GM19240 (cell line): ENCODE results near the gene SLC16A4.
A peak's percentile ranks its signal among the peaks of the same experiment; 100 is the strongest.

Experiments
- DNase-seq: peaks from one replicate; pipeline ENCODE4 v3.0.0; 2011; ENCODE audit warnings: low spot score; ENCODE audit not compliant: insufficient read length

The SLC16A4 gene

DNA sequence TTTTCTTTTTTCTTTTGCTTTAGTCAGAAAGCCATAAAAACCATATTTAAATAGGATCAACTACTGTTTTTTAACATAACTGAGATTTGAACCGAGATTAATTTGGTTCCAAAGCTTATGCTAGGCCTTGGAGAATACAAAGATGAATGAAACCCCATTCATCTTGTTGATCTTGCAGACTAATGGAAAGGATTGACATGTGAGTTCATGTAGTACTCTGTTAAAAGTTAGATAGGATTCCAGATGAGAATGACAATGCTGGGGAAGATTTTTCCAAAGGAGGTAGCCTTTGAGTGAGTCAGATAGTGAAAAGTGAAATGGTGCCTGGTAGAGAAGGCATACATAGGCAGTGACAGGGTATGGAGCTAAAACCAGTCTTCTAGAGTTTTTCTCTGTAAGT, 29.0 kb downstream of the SLC16A4 start:
- DNase-seq: no peak

DNA sequence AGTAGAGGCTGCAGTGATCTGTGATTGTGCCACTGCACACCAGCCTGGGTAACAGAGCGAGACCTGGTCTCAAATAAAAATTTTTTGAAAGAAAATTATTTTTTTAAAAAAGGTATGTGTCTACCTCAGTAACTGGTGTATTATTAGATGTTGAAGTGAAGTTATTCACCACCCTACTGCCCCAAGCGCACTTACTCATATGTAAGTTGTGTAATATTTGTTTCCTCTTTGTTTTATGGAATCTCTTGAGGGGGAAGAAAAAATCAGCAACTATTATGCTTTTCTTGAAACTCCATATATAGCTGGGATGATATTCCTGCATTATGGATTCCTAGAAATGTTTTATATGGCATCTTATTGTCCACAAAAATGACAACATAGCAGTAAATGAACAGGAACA, 30.4 kb downstream of the SLC16A4 start:
- no peak for DNase-seq

DNA sequence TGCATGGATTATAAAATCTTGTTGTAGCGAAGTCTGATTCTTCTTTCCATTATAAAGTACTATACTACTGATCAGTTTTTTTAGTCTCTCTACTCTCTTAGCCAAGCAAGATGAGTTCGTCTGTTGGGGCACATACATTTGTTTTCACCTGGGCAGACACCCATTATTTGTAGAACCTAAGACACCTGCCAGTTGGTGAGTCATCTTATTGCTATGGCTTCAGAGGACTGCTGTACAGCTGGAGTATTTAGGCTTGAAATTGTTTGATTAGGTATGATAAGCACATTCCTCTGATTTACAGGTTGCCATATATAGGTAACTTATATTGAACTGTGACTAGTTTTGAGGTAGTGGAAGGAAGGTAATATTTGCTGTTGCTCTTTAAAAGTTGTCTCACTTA, 34.4 kb downstream of the SLC16A4 start:
- DNase-seq: no peak

DNA sequence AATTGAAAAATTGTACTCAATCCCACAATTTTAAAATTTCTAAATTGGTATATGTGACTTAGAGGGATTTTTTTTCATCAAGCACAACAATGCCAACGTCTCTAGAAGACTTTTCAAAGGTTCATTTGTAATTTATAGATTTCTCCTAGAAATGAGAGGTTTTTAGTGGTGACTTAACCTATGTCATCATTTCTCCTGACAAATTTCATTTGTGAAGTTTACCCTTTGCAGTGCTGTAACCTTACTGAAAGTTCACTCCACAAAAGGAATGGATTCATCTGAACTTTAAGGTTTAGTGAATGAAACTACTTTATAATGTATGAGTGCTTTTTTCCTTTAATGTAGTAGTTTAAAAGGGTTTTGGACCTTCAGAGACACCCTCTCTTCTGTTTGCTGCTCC, 35.5 kb downstream of the SLC16A4 start:
- no peak for DNase-seq

DNA sequence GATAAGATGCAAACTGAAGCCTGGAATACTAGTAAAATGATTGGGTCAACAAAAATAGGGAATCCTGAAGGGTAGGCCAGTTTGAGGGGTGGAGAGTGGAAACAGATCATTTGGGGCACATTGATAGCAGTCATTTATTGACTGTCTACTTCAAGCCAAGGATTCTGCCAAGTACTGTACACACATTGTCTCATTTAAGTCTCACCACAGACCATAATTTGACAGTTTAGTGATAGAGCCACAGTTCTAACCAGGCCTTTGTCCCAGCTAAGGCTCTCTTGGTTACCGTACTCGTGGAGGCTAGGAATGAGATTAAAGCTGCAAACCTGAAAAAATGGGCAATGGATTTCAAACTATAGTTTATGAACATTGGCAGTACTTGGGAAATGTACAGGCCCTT, 40.5 kb downstream of the SLC16A4 start:
- DNase-seq: no peak

DNA sequence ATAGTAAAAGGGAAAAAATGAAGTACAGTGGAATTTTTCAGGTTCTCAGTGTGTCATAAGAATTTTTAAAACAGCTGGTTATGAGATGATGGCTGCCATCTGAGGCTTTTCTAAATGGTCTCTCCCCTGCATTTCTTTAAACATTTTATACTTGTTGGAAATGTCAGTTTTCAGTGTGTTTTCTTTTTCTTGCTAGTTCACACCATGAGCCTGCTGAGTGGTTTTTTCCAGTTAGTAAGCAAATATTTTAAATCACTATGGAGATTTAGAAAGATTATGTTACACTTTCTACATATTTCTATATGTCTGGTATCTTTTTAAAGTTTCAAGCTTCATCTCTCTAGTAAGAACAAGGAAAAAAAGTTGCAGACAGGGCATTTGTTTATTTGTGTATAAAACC, 42.1 kb downstream of the SLC16A4 start:
- no peak for DNase-seq

DNA sequence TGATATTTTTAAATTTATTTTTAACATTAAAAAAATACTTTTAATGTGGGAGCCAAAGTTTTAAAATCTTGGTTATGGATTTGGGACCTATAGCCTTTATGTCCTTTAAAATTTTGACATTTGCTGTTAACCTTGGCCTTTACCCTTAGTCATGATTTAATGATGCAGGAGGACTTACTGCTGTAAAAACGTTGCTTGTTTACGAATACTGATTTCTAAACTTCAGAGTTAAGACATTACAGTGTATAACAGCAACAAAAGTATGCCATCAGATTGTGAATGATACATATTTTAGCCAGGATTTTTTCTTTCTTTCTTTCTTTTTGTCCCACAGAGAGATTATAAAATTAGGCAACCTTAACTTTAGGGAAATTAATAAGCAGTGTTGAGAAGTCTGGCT, 42.8 kb downstream of the SLC16A4 start:
- no peak for DNase-seq

DNA sequence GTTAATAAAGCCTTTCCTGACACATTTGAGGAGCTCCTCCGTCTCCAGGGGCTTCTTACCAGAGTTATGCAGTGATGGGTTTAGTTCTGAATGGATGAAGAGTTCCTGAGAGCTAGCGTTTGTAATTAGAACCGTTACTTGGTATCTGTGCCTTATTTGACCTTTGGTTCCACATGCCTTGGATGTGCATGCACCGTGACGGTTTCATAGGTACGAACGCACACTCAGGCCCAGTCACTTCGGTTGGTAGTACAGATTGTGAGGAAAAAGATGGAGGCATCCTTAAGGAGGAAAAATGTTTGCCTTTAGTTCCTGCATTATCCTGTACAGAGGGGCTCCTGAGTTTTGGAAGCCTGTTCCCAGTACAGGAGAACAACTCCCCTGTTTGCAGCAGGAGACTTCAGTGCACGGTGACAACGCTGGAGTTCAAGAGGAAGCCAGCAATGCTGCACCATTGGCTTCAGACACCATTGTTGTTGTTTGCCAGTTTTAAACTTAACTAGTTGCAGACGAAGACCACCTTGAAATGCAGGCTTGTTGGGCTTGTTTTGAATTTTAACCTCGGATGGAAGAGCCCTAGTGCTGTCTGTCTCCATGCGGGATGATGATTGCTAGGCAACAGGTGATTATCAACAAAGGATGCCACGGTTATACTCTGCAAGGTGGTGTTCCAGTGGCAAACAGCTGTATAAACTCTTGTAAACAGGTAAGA, 43.5 kb downstream of the SLC16A4 start:
- no peak for DNase-seq

DNA sequence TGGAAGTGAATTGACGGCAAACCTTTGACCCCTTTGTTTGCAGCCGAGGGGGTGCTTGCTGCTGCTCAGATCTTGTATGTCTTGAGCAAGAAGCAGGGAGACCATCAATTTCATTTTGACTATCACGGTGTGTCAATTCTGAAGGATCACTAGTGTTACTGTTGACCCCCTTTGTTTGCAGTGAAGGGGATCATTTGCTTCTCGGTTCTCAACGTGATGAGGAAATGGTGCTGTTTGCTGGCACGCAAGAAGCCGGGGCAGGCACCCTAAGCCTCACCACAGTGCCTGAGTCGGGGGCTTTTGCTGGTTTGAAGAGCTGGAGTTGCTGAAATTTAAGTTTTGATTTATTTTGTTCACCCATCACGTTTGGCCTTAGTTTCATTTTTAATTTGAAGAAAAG, 44.1 kb downstream of the SLC16A4 start:
- no peak for DNase-seq

DNA sequence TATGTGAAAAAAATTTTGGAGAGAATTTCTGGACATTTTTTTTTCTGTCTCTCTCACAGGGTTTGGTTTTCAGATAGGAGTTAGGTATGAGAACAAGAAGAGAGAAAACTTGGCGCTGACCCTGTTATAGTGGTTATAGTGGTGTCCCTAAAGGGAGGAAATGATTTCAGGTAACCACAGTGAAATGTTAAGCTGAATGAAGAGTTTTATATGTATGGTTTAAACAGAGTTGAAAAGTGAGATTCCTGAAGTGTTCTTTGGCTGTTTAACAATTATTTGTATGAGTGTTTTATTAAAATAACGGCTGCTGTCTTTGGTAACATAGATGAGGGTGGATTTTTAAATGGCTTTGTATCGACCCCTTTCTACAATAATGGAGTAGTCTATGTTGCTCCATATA, 45.3 kb downstream of the SLC16A4 start:
- no peak for DNase-seq

DNA sequence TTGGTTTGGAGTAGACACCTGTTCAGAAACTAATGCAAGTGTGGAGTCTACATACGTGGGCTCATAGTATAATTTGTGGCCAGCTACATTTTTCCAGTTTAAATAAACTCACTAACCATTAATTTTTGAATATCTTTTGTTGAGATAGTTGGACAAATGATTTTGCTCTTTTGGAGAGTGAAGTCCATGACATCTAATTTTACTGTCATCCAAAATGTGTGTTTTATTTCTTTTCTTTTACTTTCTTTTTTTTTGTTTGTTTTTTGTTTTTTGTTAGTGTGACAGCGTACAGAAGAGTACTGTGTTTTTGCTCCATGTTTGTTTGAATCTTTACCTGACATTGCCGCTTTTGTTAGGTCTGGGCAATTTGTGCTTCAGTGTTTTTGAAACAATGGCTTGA, 46.7 kb downstream of the SLC16A4 start:
- DNase-seq: no peak

DNA sequence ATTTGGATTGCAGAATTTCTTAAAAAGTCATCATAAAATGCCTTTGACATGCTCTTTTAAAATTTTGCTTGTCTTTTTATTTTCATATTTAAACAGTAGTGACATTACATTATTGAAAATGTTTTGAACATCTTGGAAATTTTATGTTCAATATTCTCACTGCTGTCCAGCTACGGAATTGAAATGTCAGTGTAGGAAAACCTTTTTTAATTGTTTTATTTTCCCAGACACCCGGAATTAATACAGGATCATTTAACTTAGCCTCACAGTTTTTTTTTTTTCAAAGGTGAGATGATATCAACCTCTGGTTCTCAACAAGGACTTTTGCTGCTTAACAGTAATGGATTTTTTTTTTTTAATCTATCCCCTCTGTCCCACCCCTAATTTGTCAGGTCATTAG, 47.6 kb downstream of the SLC16A4 start:
- no peak for DNase-seq

DNA sequence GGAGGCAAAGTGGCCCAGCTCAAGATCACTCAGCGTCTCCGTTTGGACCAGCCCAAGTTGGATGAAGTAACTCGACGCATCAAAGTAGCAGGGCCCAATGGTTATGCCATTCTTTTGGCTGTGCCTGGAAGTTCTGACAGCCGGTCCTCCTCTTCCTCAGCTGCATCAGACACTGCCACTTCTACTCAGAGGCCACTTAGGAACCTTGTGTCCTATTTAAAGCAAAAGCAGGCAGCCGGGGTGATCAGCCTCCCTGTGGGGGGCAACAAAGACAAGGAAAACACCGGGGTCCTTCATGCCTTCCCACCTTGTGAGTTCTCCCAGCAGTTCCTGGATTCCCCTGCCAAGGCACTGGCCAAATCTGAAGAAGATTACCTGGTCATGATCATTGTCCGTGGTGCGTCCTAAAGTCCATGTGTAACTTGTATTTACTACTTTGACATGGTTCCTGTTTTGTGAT, 48.9 kb downstream of the SLC16A4 start:
- no peak for DNase-seq

DNA sequence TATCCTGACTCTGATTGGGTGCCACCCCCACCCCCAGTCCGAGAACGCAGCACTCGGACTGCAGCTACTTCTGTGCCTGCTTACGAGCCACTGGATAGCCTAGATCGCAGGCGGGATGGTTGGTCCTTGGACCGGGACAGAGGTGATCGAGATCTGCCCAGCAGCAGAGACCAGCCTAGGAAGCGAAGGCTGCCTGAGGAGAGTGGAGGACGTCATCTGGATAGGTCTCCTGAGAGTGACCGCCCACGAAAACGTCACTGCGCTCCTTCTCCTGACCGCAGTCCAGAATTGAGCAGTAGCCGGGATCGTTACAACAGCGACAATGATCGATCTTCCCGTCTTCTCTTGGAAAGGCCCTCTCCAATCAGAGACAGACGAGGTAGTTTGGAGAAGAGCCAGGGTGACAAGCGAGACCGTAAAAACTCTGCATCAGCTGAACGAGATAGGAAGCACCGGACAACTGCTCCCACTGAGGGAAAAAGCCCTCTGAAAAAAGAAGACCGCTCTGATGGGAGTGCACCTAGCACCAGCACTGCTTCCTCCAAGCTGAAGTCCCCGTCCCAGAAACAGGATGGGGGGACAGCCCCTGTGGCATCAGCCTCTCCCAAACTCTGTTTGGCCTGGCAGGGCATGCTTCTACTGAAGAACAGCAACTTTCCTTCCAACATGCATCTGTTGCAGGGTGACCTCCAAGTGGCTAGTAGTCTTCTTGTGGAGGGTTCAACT, 49.5 kb downstream of the SLC16A4 start:
- DNase-seq: no peak

DNA sequence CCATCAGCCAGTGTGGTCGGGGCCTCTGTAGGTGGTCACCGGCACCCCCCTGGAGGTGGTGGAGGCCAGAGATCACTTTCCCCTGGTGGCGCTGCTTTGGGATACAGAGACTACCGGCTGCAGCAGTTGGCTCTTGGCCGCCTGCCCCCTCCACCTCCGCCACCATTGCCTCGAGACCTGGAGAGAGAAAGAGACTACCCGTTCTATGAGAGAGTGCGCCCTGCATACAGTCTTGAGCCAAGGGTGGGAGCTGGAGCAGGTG, 50.7 kb downstream of the SLC16A4 start:
- no peak for DNase-seq

DNA sequence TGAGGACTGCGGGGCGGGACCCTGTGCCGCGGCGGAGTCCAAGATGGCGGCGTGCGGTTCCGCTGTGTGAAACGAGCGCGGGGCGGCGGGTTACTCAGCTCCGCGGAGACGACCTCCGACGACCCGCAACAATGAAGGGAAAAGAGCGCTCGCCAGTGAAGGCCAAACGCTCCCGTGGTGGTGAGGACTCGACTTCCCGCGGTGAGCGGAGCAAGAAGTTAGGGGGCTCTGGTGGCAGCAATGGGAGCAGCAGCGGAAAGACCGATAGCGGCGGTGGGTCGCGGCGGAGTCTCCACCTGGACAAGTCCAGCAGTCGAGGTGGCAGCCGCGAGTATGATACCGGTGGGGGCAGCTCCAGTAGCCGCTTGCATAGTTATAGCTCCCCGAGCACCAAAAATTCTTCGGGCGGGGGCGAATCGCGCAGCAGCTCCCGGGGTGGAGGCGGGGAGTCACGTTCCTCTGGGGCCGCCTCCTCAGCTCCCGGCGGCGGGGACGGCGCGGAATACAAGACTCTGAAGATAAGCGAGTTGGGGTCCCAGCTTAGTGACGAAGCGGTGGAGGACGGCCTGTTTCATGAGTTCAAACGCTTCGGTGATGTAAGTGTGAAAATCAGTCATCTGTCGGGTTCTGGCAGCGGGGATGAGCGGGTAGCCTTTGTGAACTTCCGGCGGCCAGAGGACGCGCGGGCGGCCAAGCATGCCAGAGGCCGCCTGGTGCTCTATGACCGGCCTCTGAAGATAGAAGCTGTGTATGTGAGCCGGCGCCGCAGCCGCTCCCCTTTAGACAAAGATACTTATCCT, 51.2 kb downstream of the SLC16A4 start:
- no peak for DNase-seq

DNA sequence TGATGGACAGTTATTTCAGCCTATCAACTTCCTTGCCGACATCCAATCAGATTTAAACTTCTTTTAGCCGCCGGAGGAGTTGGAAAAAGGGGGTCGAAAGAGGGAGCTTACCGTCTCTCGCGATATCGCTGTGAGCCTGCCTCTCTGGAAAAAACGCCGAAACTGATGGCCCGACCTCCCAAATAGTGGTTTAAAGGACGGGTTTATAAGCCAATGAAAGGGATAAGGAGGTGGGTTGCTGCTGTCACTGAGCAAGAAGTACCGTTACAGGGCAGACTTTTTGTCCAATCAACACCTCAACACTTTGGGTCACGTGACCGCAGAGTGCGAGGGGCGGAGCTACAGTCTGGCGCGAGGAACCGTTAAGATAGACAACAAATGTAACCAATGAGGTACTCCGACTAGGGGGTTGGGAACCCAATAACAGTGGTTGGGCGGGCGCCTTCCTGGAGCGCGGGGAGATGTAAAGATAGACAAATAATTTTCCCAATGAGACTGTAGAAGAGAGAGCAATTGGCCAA, 51.9 kb downstream of the SLC16A4 start, which contains the start of gene RBM15:
Gene RBM15, plus strand, starts transcription at position 492 of the 521 bp plus-strand sequence. Its CDS starts 29 bp downstream, at position 521.
- peak; percentile 45 for DNase-seq

DNA sequence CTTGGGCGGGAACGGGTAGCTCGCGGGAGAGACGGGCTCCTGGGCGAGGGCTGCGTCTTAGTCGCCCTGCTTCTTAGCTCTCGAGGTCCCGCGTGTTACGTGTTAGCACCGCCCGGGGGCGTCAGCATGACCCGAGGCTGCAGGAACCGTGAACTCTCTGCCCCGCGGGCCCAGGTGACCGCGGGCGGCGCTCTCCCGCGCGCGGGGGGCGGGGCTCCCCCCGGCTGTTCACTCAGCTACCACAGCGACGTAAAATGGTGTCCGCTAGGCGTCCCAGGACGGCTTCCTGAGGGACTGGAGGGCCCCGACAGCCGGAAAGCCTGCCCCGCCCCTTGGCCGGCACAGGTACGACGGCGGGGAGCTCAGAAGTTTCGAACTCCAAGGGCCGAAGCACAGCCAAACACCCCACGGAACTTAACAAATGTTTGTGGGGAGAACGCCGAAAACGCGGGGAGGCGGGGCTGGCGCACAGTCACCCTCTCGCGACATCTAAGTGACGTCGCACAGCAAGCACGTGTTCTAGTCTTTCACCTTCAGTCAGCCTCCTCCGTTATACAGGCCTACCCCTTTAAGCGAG, 52.4 kb downstream of the SLC16A4 start:
- peak; percentile 60 for DNase-seq

DNA sequence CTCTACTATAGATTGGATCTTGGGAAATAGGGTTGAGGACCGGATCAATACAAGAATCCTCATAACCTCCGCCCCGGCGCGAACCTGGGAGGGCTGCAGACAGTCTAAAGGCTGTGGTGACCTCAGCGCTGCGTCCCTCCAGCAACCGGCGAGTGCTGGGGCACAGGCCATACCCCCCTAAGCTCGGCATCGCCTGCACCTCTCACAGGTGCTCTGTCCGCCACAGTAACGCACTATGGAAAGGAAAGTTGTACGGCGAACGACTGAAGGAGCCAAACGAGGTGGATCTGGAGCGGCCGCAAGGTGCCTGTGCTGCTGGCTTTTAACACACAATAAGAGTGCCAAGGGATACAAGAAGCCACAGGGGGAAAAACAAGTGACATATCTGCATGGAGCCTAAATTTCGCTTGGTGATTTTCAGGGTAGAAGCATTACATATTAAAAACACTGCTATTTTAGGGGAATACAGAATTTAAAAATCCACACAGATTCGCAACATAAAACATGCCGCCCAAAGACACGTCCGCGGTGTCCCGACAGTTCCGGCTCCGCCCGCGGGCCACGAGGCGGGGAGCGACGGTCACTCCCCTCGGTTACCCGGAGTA, 53.0 kb downstream of the SLC16A4 start:
- peak; percentile 16 for DNase-seq

DNA sequence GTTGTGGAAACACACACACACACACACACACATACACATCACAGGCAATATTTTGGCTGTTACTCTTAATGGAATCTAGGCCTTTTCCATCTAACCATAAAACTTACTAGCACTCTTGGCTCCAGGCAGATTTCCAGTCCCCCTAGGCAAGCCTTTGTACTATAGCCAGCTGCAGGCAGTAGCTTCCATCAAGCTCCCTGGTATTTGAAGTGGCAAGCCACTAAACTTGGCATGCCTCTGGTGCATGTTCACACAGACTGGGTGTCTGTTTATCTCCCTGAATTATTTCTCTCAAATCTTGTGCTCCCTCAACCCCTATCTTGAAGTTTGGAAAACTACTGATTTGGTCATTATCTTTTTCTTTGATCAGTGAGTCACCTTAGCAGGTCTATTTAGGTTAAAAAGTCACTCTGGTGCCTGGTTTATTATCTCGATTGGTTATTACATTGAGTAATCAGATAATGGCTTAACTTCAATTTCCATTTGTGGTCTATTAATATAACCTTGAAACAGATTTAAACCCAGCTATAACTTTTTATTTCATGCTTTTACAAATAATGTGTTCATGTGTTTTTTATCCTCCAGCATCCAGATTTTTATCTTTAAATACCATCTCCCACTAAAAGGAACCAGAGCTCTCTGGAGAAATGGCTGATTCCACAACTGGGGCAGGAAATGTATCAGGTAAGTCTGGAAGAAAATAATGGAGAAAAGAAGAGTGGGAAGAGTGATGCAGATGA, 54.4 kb downstream of the SLC16A4 start:
- DNase-seq: no peak

DNA sequence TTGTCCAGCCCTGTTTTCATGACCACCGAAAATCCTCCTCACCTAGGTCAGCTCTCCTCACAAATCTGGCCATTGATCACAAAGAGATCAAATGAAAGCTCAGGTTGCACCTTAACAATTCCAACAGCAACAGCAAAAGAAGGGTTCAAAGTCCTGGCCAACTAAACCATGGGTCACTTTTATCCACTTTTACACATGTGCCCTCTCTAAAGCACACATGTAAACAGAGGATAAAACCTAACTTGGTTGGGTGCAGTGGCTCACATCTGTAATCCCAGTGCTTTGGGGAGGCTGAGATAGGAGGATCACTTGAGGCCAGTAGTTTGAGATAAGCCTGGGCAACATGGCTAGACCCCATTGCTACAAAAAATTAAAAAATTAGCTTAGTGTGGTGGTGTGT, 55.6 kb downstream of the SLC16A4 start:
- no peak for DNase-seq
